Astrocyte (in vitro differentiated cells and primary cell): ENCODE results near the gene CRHR1.

Experiments
- CTCF ChIP-seq: IDR thresholded peaks from 2 replicates; pipeline ENCODE4 v1.5.1; 2011; ENCODE audit warnings: low read depth, mild to moderate bottlenecking, inconsistent platforms, low read length, moderate library complexity; ENCODE audit not compliant: insufficient read depth
- EZH2 ChIP-seq: IDR thresholded peaks from 2 replicates; pipeline ENCODE4 v1.6.1; 2012; ENCODE audit warnings: mild to moderate bottlenecking, low read length, inconsistent platforms; ENCODE audit not compliant: insufficient read depth

- TF ChIP-seq CTCF (no peak), EZH2 (no peak)
Measured at GRCh38 chr17:45868276-45868675, 84.2 kb downstream of the CRHR1 start.
